H1 (cell line): ENCODE results near the gene CCBE1. TPM values are rescaled to one million over a fixed set of nuclear protein-coding genes. Genes with fewer than 3 reads are reported as not detected.

Source experiments
- CTCF ChIA-PET: fragments of 300-600 bp; sonication (Branson Sonifier 250); formaldehyde crosslinking; loops from one replicate; lab custom pipeline; 2021; ENCODE audit not compliant: partially characterized antibody; lab: Charles Lee
- POLR2A ChIA-PET: fragments of 300-600 bp; sonication (Branson Sonifier 250); formaldehyde crosslinking; loops from one replicate; lab custom pipeline; 2021; ENCODE audit warnings: inconsistent platforms; ENCODE audit not compliant: partially characterized antibody; lab: Charles Lee
- DNase-seq, 2 experiments: peaks; one replicate each; pipeline versions ENCODE4 v3.0.0 to v3.0.0-alpha.2; 2010 to 2022; ENCODE audit warnings: low spot score in 2 of 2, low read depth in 1 of 2, mixed read lengths in 1 of 2
- FAIRE-seq: peaks from 2 replicates; lab custom pipeline; 2011; peaks lifted over from hg19 to GRCh38; lab: Jason Lieb, UNC
- H2AFZ ChIP-seq: 2 replicates; pipeline ENCODE4 v1.8.1; 2012; ENCODE audit warnings: low read length, inconsistent platforms
- H2AK5ac ChIP-seq: 2 replicates; pipeline ENCODE4 v1.6.1; 2013; ENCODE audit warnings: low read depth, low read length
- H2BK120ac ChIP-seq: replicated peaks from 2 replicates; pipeline ENCODE3; 2013; ENCODE audit warnings: low read depth, low read length, inconsistent platforms
- H2BK12ac ChIP-seq: 2 replicates; pipeline ENCODE4 v1.6.1; 2013; ENCODE audit warnings: low read depth, low read length
- H2BK15ac ChIP-seq: 2 replicates; pipeline ENCODE4 v1.6.1; 2013; ENCODE audit warnings: low read length
- H2BK20ac ChIP-seq: 2 replicates; pipeline ENCODE4 v1.6.1; 2013; ENCODE audit warnings: low read length
- H2BK5ac ChIP-seq: 2 replicates; pipeline ENCODE4 v1.6.1; 2013; ENCODE audit warnings: low read depth, low read length
- H3K14ac ChIP-seq: 2 replicates; pipeline ENCODE4 v1.6.1; 2013; ENCODE audit warnings: inconsistent platforms; ENCODE audit not compliant: insufficient read length
- H3K18ac ChIP-seq: 2 replicates; pipeline ENCODE4 v1.6.1; 2013; ENCODE audit warnings: low read length; ENCODE audit errors: extremely low read depth
- H3K23ac ChIP-seq: 2 replicates; pipeline ENCODE4 v1.6.1; 2013; ENCODE audit warnings: inconsistent platforms; ENCODE audit not compliant: insufficient read length
- H3K23me2 ChIP-seq: 2 replicates; pipeline ENCODE4 v1.6.1; 2013; ENCODE audit warnings: low read depth, low read length
- H3K27ac ChIP-seq: 2 replicates; pipeline ENCODE4 v1.6.1; 2011; ENCODE audit warnings: low read depth, low read length, inconsistent platforms
- H3K27me3 ChIP-seq, 4 experiments: replicated peaks in 1 of 4; 1 replicate in 1 of 4; 2 replicates in 3 of 4; pipeline versions ENCODE4 v1.6.1 to v1.8.1; 2011 to 2013; ENCODE audit warnings: low read length in 3 of 4, mild to moderate bottlenecking in 3 of 4, inconsistent platforms in 2 of 4, mixed read lengths in 2 of 4, moderate library complexity in 1 of 4; ENCODE audit not compliant: control insufficient read depth in 3 of 4, insufficient read depth in 3 of 4; ENCODE audit errors: extremely low read depth in 1 of 4
- H3K36me3 ChIP-seq, 4 experiments: 2 replicates each; pipeline versions ENCODE4 v1.6.1 to v1.8.1; 2011 to 2013; ENCODE audit warnings: mild to moderate bottlenecking in 4 of 4, low read length in 3 of 4, moderate library complexity in 2 of 4, control low read depth in 1 of 4, inconsistent platforms in 1 of 4; ENCODE audit not compliant: insufficient read depth in 4 of 4, control insufficient read depth in 2 of 4
- H3K4ac ChIP-seq: replicated peaks from 2 replicates; pipeline ENCODE3; 2013; ENCODE audit warnings: low read length, low read depth, mixed read lengths, inconsistent platforms; ENCODE audit not compliant: insufficient read length
- H3K4me1 ChIP-seq, 4 experiments: replicated peaks in 1 of 4; 1 replicate in 1 of 4; 2 replicates in 3 of 4; pipeline versions ENCODE4 v1.6.1 to v1.8.1; 2011 to 2013; ENCODE audit warnings: low read length in 3 of 4, inconsistent platforms in 2 of 4, mixed read lengths in 1 of 4; ENCODE audit not compliant: insufficient read depth in 4 of 4, control insufficient read depth in 3 of 4
- H3K4me2 ChIP-seq, 2 experiments: 2 replicates each; pipeline versions ENCODE4 v1.6.1 to v1.8.1; 2011 to 2013; ENCODE audit warnings: low read depth in 2 of 2, low read length in 2 of 2, control low read depth in 1 of 2, inconsistent platforms in 1 of 2, mild to moderate bottlenecking in 1 of 2; ENCODE audit not compliant: insufficient read depth in 1 of 2
- H3K4me3 ChIP-seq, 4 experiments: fragments of 200-600, 300-600 bp in 1 of 4; sonication (generic), shearing (Covaris generic), sonication (Bioruptor Twin) in 1 of 4; 2 replicates each; pipeline versions ENCODE4 v1.5.1 to v1.8.1; 2011 to 2016; ENCODE audit warnings: low read length in 4 of 4, low read depth in 3 of 4, control low read depth in 2 of 4, inconsistent platforms in 2 of 4, mild to moderate bottlenecking in 2 of 4, mixed read lengths in 1 of 4, moderate library complexity in 1 of 4; ENCODE audit not compliant: insufficient read depth in 2 of 4; ENCODE audit errors: extremely low read depth in 1 of 4
- H3K56ac ChIP-seq: replicated peaks from 2 replicates; pipeline ENCODE3; 2013; ENCODE audit warnings: low read depth, mild to moderate bottlenecking, mixed read lengths, low read length, inconsistent platforms; ENCODE audit not compliant: insufficient read length
- H3K79me1 ChIP-seq: 2 replicates; pipeline ENCODE4 v1.6.1; 2013; ENCODE audit warnings: low read depth, low read length, control low read depth
- H3K79me2 ChIP-seq, 2 experiments: 2 replicates each; pipeline versions ENCODE4 v1.6.1 to v1.8.1; 2012 to 2013; ENCODE audit warnings: low read length in 2 of 2, mild to moderate bottlenecking in 2 of 2, inconsistent platforms in 1 of 2; ENCODE audit not compliant: insufficient read depth in 2 of 2, control insufficient read depth in 1 of 2
- H3K9ac ChIP-seq, 4 experiments: replicated peaks in 1 of 4; 1 replicate in 1 of 4; 2 replicates in 3 of 4; pipeline versions ENCODE4 v1.6.1 to v1.8.1; 2011 to 2013; ENCODE audit warnings: low read depth in 3 of 4, low read length in 3 of 4, control low read depth in 2 of 4, mild to moderate bottlenecking in 2 of 4, moderate library complexity in 2 of 4, inconsistent platforms in 1 of 4; ENCODE audit errors: extremely low read depth in 1 of 4
- H3K9me3 ChIP-seq, 2 experiments: 2 replicates each; pipeline versions ENCODE4 v1.6.1 to v1.8.1; 2012 to 2013; ENCODE audit warnings: mild to moderate bottlenecking in 2 of 2, moderate library complexity in 2 of 2, control low read depth in 1 of 2, inconsistent platforms in 1 of 2, low read depth in 1 of 2, low read length in 1 of 2, mixed read lengths in 1 of 2; ENCODE audit not compliant: insufficient read depth in 2 of 2
- H4K20me1 ChIP-seq, 2 experiments: replicated peaks in 1 of 2; 2 replicates each; pipeline versions ENCODE3 to v1.8.1; 2011 to 2013; ENCODE audit warnings: inconsistent platforms in 2 of 2, low read length in 2 of 2, mild to moderate bottlenecking in 1 of 2; ENCODE audit not compliant: insufficient read depth in 2 of 2, control insufficient read depth in 1 of 2
- H4K5ac ChIP-seq: 2 replicates; pipeline ENCODE4 v1.6.1; 2013; ENCODE audit warnings: low read length, low read depth, mixed read lengths, inconsistent platforms; ENCODE audit not compliant: insufficient read length
- H4K8ac ChIP-seq: 2 replicates; pipeline ENCODE4 v1.8.0; 2013; ENCODE audit warnings: mild to moderate bottlenecking, moderate library complexity, low read length, inconsistent platforms; ENCODE audit not compliant: insufficient read depth; ENCODE audit errors: extremely low read depth
- H4K91ac ChIP-seq: replicated peaks from 2 replicates; pipeline ENCODE3; 2013; ENCODE audit warnings: low read length, mixed read lengths, inconsistent platforms; ENCODE audit not compliant: insufficient read length
- ASH2L ChIP-seq: fragments of 200-600, 300-600 bp; sonication (generic); IDR thresholded peaks from one replicate; pipeline ENCODE4 v1.7.1; 2017; ENCODE audit warnings: low read length
- BACH1 ChIP-seq: IDR thresholded peaks from 2 replicates; pipeline ENCODE4 v1.6.1; 2012; ENCODE audit warnings: low read length, improper control_type of control experiment
- HDAC2 ChIP-seq, 2 experiments: fragments of 300-600 bp in 1 of 2; sonication (generic) in 1 of 2; IDR thresholded peaks; 2 replicates each; pipeline ENCODE4 v1.6.1; 2011 to 2012; ENCODE audit warnings: low read depth in 2 of 2, low read length in 2 of 2, mild to moderate bottlenecking in 2 of 2, moderate library complexity in 2 of 2, borderline replicate concordance in 1 of 2, inconsistent platforms in 1 of 2
- KDM5A ChIP-seq: fragments of 200-600 bp; IDR thresholded peaks from 2 replicates; pipeline ENCODE4 v1.7.1; 2012; ENCODE audit warnings: mild to moderate bottlenecking, low read length, inconsistent platforms, mixed read lengths
- RNF2 ChIP-seq: fragments of 200-900, 300-1000 bp; sonication (generic); IDR thresholded peaks from 2 replicates; pipeline ENCODE4 v1.7.1; 2016; ENCODE audit warnings: borderline replicate concordance, low read depth, mild to moderate bottlenecking, antibody characterized with exemption, low read length; ENCODE audit not compliant: poor library complexity, severe bottlenecking; ENCODE audit errors: missing control alignments
- SIN3A ChIP-seq, 2 experiments: IDR thresholded peaks in 1 of 2; conservative IDR thresholded peaks in 1 of 2; 2 replicates each; pipeline ENCODE4 v1.6.1; 2011 to 2012; ENCODE audit warnings: low read length in 2 of 2, improper control_type of control experiment in 1 of 2, low read depth in 1 of 2, mild to moderate bottlenecking in 1 of 2
- SIRT6 ChIP-seq: IDR thresholded peaks from one replicate; pipeline ENCODE4 v1.7.1; 2012; ENCODE audit warnings: low read length, inconsistent platforms
- SP2 ChIP-seq: IDR thresholded peaks from 2 replicates; pipeline ENCODE4 v1.6.1; 2012; ENCODE audit warnings: mild to moderate bottlenecking, low read length, inconsistent platforms
- USF2 ChIP-seq: IDR thresholded peaks from 2 replicates; pipeline ENCODE4 v1.6.1; 2011; ENCODE audit warnings: low read length, improper control_type of control experiment
- YY1 ChIP-seq: IDR thresholded peaks from 2 replicates; pipeline ENCODE4 v1.6.1; 2011; ENCODE audit warnings: low read depth, mild to moderate bottlenecking, low read length
- WGBS, 2 experiments: shearing (Covaris generic) in 1 of 2; methylation state at CpG; one replicate each; pipeline versions ENCODE4 v1.1.6 to v1.1.7; 2013 to 2015; ENCODE audit warnings: low lambda C conversion rate in 2 of 2, mixed read lengths in 2 of 2, inconsistent platforms in 1 of 2, low coverage in 1 of 2, missing lambda C conversion rate in 1 of 2; ENCODE audit not compliant: insufficient replicate concordance in 2 of 2, insufficient coverage in 1 of 2, insufficient read length in 1 of 2; ENCODE audit errors: extremely low coverage in 1 of 2, missing lambda C conversion rate in 1 of 2; 5-methylcytosine and 5-hydroxymethylcytosine counted together
- polyA plus RNA-seq, 7 experiments: library from polyadenylated mRNA; depleted of rRNA in 3 of 7; stranded (reverse) in 5 of 7; unstranded in 2 of 7; fragments of >200 nt in 5 of 7; fragments of 200-250 nt in 2 of 7; gene quantifications; 1 replicate in 5 of 7; 2 replicates in 1 of 7; 4 replicates in 1 of 7; pipeline versions ENCODE4 v1.2.1 to v1.2.3, GENCODE V29; 2011 to 2013; ENCODE audit warnings: missing spikeins in 2 of 7, mixed read lengths in 2 of 7
- total RNA-seq: library from RNA; stranded (reverse); fragmentation: NEBNext Ultra II Directional; extraction: Animal tissue kit (Norgen Biotek cat#: 25700); gene quantifications from 2 replicates; pipeline ENCODE4 v1.2.1, GENCODE V29; 2021

The CCBE1 gene
- total and polyA plus RNA-seq, 2 of the 8 experiments (the other 6 are each of a cell fraction or from before 2014, with no cell fraction given) = 2.1 to 2.6 TPM

- WGBS, 2 experiments = 86% methylated on average over 3 of the region's 3 CpGs; no CpG with 5 or more reads in 1 of the 2 experiments
- H3K9me3 ChIP-seq = no peaks in the 10 kb centered on the region
- TF ChIP-seq YY1 (no peak), SP2 (no peak), ASH2L (no peak), SIRT6 (no peak), HDAC2 (IDR thresholded peaks at IDR 0.05; ENCODE audit: borderline replicate concordance in 1 of 2, low read depth in 2 of 2, low read length in 2 of 2) (no peak), USF2 (no peak), KDM5A (no peak), RNF2 (no peak), BACH1 (no peak), SIN3A (conservative IDR thresholded peaks at IDR 0.05 in 1 of 2, IDR thresholded peaks at IDR 0.05 in 1 of 2; ENCODE audit: low read depth in 1 of 2, low read length in 2 of 2) (no peak)
These were observed 147.6 kb downstream of the CCBE1 start for GRCh38 chr18:59549503-59550173.

More at GRCh38 chr18:59549503-59550173, 147.6 kb downstream of the CCBE1 start:
- CTCF ChIA-PET = interaction anchor here (0.9 to 1.6 kb wide), 2 partner anchors 9 to 82 kb away, joined by 3 to 4 read pairs; no protein-coding TSS in a partner anchor
- H4K91ac ChIP-seq = no peak overlapping the region
- no peak overlapping the region for H2BK15ac ChIP-seq
- H2BK120ac ChIP-seq = no peak overlapping the region
- H4K5ac ChIP-seq = no peak overlapping the region
- H3K14ac ChIP-seq = no peak overlapping the region
- no peak overlapping the region for H4K8ac ChIP-seq
- H3K4me2 ChIP-seq = no peak overlapping the region
- H2BK5ac ChIP-seq = no peak overlapping the region
- H3K4me3 ChIP-seq = no peak overlapping the region
- no peak overlapping the region for H3K27ac ChIP-seq
- no peak overlapping the region for H3K18ac ChIP-seq
- H3K36me3 ChIP-seq = no peaks in the 10 kb centered on the region
- POLR2A ChIA-PET = no interaction called here
- no peak overlapping the region for H2AFZ ChIP-seq
- FAIRE-seq = no peak
- no peak for DNase-seq
- H3K23ac ChIP-seq = no peak overlapping the region
- no peaks in the 10 kb centered on the region for H3K79me2 ChIP-seq
- H3K4ac ChIP-seq = no peak overlapping the region
- no peaks in the 10 kb centered on the region for H3K79me1 ChIP-seq
- no peak overlapping the region for H3K9ac ChIP-seq
- H3K4me1 ChIP-seq = peaks cover 0 to 12% (median 7%) of the 10 kb centered on the region in 4 experiments; a peak in 2 of 7 replicates
- H2BK20ac ChIP-seq = no peak overlapping the region
- H4K20me1 ChIP-seq = no peaks in the 10 kb centered on the region
- H3K56ac ChIP-seq = no peak overlapping the region
- no peak overlapping the region for H2AK5ac ChIP-seq
- H3K27me3 ChIP-seq = no peaks in the 10 kb centered on the region
- no peak overlapping the region for H2BK12ac ChIP-seq
- no peaks in the 10 kb centered on the region for H3K23me2 ChIP-seq
